HG03469 (cell line): ENCODE data around the gene NCBP2.

ENCODE experiments used
- ATAC-seq: cut with Tn5 transposase; IDR thresholded peaks from one replicate; pipeline ENCODE4 v1.9.1; 2021; ENCODE audit warnings: mild to moderate bottlenecking, moderate library complexity, moderate number of reproducible peaks; ENCODE audit not compliant: unreplicated experiment

The NCBP2 gene

GRCh38 chr3:196942226-196942914 lies at the start of gene NCBP2:
TSS of gene NCBP2 (minus strand) at chr3:196942528. CDS start at chr3:196942503, 25 bp downstream.
- peak; percentile 75 for ATAC-seq

- no peak for ATAC-seq
Measured at GRCh38 chr3:196991581-196992460, 49.5 kb upstream of the NCBP2 start.

GRCh38 chr3:196990601-196991007 lies 48.3 kb upstream of the NCBP2 start:
- no peak for ATAC-seq

GRCh38 chr3:196989721-196990262 lies 47.5 kb upstream of the NCBP2 start:
- no peak for ATAC-seq

- ATAC-seq, result no peak
Measured at GRCh38 chr3:196988241-196989029, 46.1 kb upstream of the NCBP2 start.

GRCh38 chr3:196987022-196987421 lies 44.7 kb upstream of the NCBP2 start:
- no peak for ATAC-seq

GRCh38 chr3:196985954-196986885 lies 43.9 kb upstream of the NCBP2 start:
- ATAC-seq, result no peak

GRCh38 chr3:196985298-196985697 lies 43.0 kb upstream of the NCBP2 start:
- no peak for ATAC-seq

- ATAC-seq, result no peak
Measured at GRCh38 chr3:196983186-196983585, 40.9 kb upstream of the NCBP2 start.

- ATAC-seq, result no peak
Measured at GRCh38 chr3:196981657-196982056, 39.3 kb upstream of the NCBP2 start.

- ATAC-seq, result no peak
Measured at GRCh38 chr3:196979545-196979944, 37.2 kb upstream of the NCBP2 start.

- no peak for ATAC-seq
Measured at GRCh38 chr3:196976941-196977340, 34.6 kb upstream of the NCBP2 start.

- ATAC-seq, result no peak
Measured at GRCh38 chr3:196975349-196975748, 33.0 kb upstream of the NCBP2 start.

- no peak for ATAC-seq
Measured at GRCh38 chr3:196974661-196975060, 32.3 kb upstream of the NCBP2 start.

GRCh38 chr3:196971094-196971698 lies 28.9 kb upstream of the NCBP2 start:
- ATAC-seq, result no peak

- ATAC-seq, result no peak
Measured at GRCh38 chr3:196970547-196971093, 28.3 kb upstream of the NCBP2 start.

- ATAC-seq, result no peak
Measured at GRCh38 chr3:196969660-196970546, 27.6 kb upstream of the NCBP2 start.

GRCh38 chr3:196969134-196969659 lies 26.9 kb upstream of the NCBP2 start:
- ATAC-seq, result no peak
